CD4-positive, alpha-beta T cell treated with Interleukin-6 at 100 ng/mL for 8 hours (primary cell): ENCODE data around the gene COL24A1.

Source experiments
- DNase-seq: peaks from one replicate; pipeline ENCODE4 v3.0.0-alpha.2; 2020; ENCODE audit warnings: mixed read lengths, low spot score

COL24A1 gene

DNA sequence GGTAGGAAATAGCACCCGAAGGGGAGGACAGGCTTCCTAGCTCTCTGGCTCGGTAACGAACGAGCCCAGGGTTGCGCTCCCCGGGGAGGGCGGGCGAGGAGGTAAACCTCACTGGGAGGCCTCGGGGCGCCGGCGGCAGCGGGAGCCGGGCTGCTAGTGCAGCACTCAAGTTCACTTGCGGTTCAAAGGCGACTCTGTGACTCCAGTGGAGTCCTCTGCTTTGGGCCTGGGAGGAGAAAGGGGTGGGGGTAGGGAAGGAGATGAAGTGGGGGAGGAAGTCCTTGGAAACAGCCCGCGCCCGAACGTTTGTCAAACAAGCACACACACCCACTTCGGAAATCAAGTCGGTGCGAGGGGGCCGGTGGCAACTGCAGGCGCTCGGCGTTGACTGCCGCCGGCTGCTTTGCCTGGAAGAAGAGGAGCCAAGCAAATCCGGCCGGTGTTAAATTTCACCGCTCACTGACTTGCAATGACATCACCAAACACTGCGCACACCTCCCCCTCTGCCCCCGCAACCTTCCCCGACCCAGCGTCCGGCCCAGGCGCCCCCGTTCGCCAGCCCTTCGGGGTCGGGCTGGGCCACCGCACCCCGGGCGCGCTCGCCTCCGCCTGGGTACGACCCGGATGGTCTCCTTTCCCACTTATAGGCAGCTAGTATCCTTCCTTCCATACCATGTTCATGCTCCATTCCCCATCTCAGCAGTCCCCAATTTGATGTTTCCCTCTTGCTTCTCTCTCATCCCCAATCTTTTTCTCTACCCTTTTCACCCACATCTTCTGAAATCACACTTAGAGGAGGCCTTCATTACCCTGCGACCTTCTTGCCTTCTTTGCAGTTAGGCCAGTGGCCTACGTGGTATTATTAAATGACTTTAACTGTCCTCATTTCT, at the start of gene COL24A1:
TSS of gene COL24A1 (minus strand) at position 207 of the 890 bp plus-strand sequence. CDS start 376 bp downstream, outside the sequence.
- no peak for DNase-seq

DNA sequence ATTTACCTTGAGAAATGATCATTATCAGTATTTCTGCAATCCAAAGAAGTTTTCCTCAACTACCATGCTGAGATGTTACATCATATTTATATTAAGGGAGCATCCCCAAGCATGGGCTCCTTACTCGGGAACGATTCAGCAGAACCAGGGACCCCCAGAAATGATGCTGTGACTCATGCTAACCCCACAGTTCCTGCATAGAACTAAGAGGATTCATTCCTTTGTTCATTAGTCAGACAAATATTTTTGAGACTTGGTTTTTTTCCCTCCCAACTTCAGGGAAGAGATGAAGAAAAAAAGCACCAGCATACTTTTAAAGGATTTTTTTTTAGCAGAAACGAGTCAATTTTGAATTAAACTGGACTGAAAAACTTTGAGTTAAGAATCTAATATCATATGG, 49.2 kb upstream of the COL24A1 start:
- no peak for DNase-seq

GRCh38 chr1:86202552-86203340, 46.2 kb upstream of the COL24A1 start:
- no peak for DNase-seq

- no peak for DNase-seq
Measured at GRCh38 chr1:86201311-86201710, 44.7 kb upstream of the COL24A1 start.

- DNase-seq: no peak
Measured at GRCh38 chr1:86200901-86201300, 44.3 kb upstream of the COL24A1 start.

GRCh38 chr1:86197206-86197855, 40.8 kb upstream of the COL24A1 start:
- no peak for DNase-seq

- no peak for DNase-seq
Measured at GRCh38 chr1:86195281-86195680, 38.7 kb upstream of the COL24A1 start.

DNA sequence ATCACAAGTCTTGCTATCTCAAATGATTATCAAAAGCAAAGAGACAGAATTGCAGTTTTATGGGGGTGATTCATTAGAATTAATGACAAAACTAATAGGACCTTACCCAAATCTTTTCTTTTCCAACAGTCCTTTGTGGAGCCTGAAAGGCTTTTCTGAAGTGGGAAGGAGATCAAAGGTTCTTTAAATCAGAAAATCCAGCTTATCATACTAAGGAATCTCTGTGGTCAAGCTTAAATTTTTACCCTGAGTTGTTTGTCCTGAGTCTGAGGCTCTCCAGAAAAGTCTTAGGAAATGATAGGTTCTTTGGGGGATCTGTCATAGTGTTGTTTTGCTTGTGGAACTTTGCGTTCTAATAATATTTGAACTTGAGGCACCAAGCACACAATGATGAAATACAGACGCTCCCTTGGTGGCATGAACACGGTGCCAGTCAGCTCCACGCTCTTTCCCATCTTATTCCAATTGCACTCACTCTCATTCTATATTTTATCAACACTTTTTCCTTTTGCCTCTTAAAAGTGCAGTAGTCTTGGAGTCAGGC, 38.0 kb upstream of the COL24A1 start:
- no peak for DNase-seq

DNA sequence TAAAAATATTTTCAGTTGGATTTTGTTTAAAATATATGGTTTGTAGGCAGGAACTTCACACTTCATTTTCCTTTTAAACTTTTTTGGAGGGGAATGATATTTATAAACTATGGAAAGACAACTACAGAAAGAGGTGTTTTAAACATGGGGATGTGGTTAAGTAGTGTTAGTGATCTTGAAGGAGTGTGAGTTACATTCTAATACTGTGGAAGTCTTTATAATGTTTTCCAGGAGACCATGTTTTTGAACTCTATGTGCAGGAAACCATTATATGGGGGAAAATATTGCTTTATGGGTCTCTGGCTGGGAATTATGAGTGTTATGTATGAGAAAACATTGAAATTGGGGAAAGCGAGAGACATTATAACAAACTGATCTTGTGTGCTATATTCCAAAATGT, 35.8 kb upstream of the COL24A1 start:
- no peak for DNase-seq

DNA sequence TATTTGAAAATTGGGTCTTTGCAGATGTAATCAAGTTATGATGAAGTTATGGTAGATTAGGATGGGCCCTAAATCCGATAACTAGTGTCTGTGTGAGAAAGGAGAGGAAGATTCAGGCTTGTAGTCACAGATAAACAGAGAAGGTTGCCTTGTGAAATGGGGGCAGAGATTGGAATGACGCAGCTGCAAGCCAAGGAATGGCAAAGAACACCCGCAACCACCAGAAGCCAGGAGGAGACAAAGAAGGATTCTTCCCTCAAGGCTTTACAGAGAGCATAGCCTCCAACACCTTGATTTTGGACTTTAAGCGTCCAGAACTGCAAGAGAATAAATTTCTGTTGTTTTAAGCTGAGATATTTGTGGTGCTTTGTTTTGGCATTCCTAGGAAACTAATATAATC, 35.4 kb upstream of the COL24A1 start:
- no peak for DNase-seq

- DNase-seq: no peak
Measured at GRCh38 chr1:86190873-86191272, 34.3 kb upstream of the COL24A1 start.

DNA sequence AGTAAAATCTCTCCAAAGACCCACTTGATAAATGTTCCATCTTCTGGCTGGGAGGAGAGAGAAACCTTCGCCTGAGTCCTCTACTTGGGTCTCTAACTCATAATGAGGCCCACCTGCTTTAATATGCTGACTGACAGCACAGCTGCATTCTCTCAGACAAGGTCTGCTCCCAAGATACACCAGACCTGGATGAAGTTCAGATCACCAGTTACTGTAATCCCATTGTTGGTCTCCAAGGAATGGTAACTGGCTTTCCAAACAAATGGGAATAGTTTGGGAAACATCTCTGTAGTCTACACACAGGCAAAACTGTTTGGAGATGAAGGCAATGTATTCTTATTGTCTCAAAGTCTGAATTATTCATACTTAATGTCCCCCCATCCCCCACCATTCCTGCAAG, 27.9 kb upstream of the COL24A1 start:
- no peak for DNase-seq

DNA sequence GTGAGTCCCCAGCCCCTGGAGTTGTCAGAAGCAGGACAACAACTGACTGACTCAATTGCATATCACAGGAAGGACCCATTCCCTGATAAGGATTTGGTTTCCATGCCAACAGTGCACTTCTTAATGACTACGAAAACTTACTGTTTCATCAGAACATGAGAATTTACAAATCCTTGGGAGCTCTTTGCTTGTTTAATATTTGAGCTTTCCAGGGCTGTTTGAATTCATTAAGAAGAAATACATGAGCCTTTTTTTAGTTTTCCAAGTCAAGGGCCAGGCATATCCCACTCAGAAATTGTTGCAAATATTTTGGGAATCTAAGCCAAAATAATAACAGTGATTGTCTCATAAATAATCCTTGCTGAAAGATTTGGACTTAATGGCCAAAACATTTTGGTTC, 27.2 kb upstream of the COL24A1 start:
- DNase-seq: no peak

DNA sequence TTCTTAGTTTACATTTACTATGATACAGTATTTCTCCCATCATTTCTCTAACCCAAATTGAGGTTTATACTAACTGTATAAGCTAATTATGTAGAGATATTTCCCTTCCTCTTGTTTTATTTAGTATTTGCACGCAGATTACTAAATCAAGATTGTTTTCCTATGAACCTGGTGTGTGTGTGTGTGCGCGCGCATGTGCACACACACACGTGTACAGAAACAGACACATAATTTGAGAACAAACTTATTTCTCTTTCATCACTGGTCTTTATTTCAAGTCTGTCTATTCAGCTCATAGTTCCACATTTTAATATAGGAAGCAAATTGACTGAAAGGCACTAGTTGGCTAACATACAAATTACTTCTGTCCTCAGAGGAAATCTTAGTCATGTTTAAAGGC, 19.7 kb upstream of the COL24A1 start:
- DNase-seq: no peak

- no peak for DNase-seq
Measured at GRCh38 chr1:86175756-86176155, 19.2 kb upstream of the COL24A1 start.

- DNase-seq: no peak
Measured at GRCh38 chr1:86169625-86170024, 13.1 kb upstream of the COL24A1 start.

DNA sequence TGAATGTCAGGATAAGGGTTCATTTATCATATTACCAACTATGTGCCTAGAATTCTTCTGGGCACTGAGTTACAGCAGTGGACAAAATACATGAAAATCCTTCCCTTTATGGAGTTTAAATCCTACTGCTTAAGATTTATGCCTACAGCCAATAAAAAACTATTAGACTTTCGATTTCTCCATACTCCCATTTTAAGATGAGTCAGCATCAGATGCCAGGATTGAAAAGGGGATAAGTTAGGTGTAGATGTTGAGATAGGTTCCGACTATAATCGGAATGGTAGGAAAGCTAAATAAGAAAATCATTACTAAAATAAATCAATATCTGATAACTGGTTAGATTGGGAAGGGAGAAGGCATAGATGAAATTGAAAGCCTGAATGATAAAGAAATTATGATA, 3.2 kb upstream of the COL24A1 start:
- DNase-seq: no peak

DNA sequence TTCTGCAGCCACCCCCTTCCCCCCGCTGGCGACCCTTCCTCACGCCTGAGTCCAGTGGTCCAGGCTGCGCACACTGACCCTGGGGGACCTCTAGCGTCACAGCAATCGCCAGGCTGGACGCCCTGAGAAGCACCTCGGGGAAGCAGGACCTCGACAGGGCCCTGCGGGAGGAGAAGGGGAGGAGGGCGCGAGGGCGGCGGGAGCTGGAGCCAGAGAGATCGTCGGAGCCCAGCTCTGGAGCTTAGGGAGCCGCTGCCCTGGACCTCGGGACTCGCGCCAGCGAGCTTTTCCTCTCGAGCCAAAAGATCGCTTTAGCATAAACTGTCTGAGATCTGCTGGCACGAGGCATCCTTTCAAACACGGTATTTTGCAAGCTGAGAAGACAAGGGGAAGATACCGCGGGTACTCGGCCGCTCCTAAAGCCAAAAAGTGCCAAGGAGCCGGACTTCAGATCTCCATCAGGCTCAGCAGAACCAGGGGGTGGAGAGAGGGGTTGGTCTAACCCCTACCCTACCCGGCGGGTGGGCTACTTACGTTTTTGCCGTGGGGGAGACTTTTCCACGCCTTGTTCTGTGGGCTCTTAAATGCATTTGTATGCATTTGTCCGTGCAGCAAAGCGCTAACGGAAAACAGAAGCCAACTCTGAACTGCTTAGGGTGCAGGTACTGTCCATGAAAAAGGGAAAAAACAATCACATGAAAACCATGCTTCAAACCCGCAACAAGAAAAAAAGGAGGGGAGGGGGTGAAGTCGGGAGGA, 586 bp downstream of the COL24A1 start:
- DNase-seq: no peak

GRCh38 chr1:86155051-86155806, 1.3 kb downstream of the COL24A1 start:
- no peak for DNase-seq

GRCh38 chr1:86154571-86155050, 2.0 kb downstream of the COL24A1 start:
- no peak for DNase-seq

DNA sequence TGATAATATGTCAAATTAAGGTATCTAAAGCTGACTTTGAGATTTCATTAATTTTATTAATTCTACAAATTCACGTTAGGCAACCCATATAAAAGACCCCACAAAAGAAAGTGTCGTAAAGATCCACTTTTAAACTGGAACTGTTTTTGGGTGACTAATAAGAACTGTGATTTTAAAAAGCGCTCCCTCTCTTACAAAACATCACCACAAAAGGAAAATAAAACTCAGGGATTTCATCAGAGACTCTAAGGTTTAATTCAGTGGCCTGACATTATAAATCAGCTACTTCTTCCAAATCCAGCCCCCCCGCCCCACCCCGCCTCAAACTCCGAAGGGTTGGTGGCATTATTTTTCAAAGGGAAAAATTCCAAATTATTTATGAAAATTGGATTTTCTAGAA, 2.7 kb downstream of the COL24A1 start:
- DNase-seq: no peak
